CD8-positive, alpha-beta memory T cell (primary cell): ENCODE measurements around the gene HNRNPF. TPM values are rescaled to one million over a fixed set of nuclear protein-coding genes. Genes with fewer than 3 reads are reported as not detected.
"Not testable (repeated sequence)": the region's sequence is repeated elsewhere in the genome, so short reads cannot be mapped to it uniquely, and the experiment has no call there.

ENCODE experiments used
- CTCF ChIA-PET: fragments of 350-600 bp; sonication (Branson Sonifier 250); formaldehyde crosslinking; loops from one replicate; lab custom pipeline; 2021; ENCODE audit warnings: antibody characterized with exemption; lab: Charles Lee
- POLR2A ChIA-PET: fragments of 350-600 bp; sonication (Branson Sonifier 250); formaldehyde crosslinking; loops from one replicate; lab custom pipeline; 2021; ENCODE audit warnings: antibody characterized with exemption; lab: Charles Lee
- DNase-seq, 5 donors: peaks; one replicate each; pipeline versions ENCODE4 v3.0.0 to v3.0.0-alpha.2; 2020 to 2022; ENCODE audit warnings: mixed read lengths in 1 of 5
- H3K27ac ChIP-seq: one replicate; pipeline ENCODE4 v1.7.0; 2013; ENCODE audit warnings: low read depth, mild to moderate bottlenecking, low read length, moderate library complexity
- H3K27me3 ChIP-seq: 2 replicates; pipeline ENCODE4 v1.7.0; 2013; ENCODE audit warnings: low read length, mild to moderate bottlenecking; ENCODE audit not compliant: insufficient read depth, poor library complexity, severe bottlenecking
- H3K36me3 ChIP-seq: 2 replicates; pipeline ENCODE4 v1.7.0; 2013; ENCODE audit warnings: mild to moderate bottlenecking, low read length, moderate library complexity; ENCODE audit not compliant: insufficient read depth
- H3K4me1 ChIP-seq: 2 replicates; pipeline ENCODE4 v1.7.0; 2013; ENCODE audit warnings: mild to moderate bottlenecking, low read length, moderate library complexity; ENCODE audit not compliant: insufficient read depth
- H3K4me3 ChIP-seq: 2 replicates; pipeline ENCODE4 v1.7.0; 2013; ENCODE audit warnings: mild to moderate bottlenecking, low read length
- H3K9me3 ChIP-seq: 2 replicates; pipeline ENCODE4 v1.7.0; 2013; ENCODE audit warnings: mild to moderate bottlenecking, low read length
- H3K27ac Mint-ChIP-seq, 8 donors: one replicate each; pipeline ENCODE4 v1.8.0; 2020 to 2021; ENCODE audit warnings: mixed read lengths in 8 of 8, mild to moderate bottlenecking in 6 of 8, inconsistent platforms in 3 of 8, moderate library complexity in 3 of 8
- H3K27me3 Mint-ChIP-seq, 2 donors: one replicate each; pipeline ENCODE4 v1.8.0; 2020 to 2021; ENCODE audit warnings: mixed read lengths in 2 of 2, mild to moderate bottlenecking in 1 of 2, moderate library complexity in 1 of 2
- H3K36me3 Mint-ChIP-seq, 3 donors: one replicate each; pipeline ENCODE4 v1.8.0; 2020 to 2021; ENCODE audit warnings: mixed read lengths in 3 of 3, inconsistent platforms in 1 of 3, mild to moderate bottlenecking in 1 of 3
- H3K4me1 Mint-ChIP-seq, 3 donors: one replicate each; pipeline ENCODE4 v1.8.0; 2020 to 2021; ENCODE audit warnings: mixed read lengths in 3 of 3, inconsistent platforms in 1 of 3, mild to moderate bottlenecking in 1 of 3
- H3K4me3 Mint-ChIP-seq, 7 donors: one replicate each; pipeline ENCODE4 v1.8.0; 2020 to 2021; ENCODE audit warnings: mixed read lengths in 7 of 7, mild to moderate bottlenecking in 6 of 7, moderate library complexity in 4 of 7, inconsistent platforms in 2 of 7
- H3K9me3 Mint-ChIP-seq, 5 donors: one replicate each; pipeline ENCODE4 v1.8.0; 2020 to 2022; ENCODE audit warnings: mixed read lengths in 5 of 5, mild to moderate bottlenecking in 3 of 5, moderate library complexity in 2 of 5, inconsistent platforms in 1 of 5
- polyA plus RNA-seq: library from polyadenylated mRNA; unstranded; fragments of 300-500 nt; fragmentation: Illumina TruSeq; gene quantifications from one replicate; pipeline ENCODE4 v1.2.3, GENCODE V29; 2021
- total RNA-seq, 2 experiments: library from RNA; stranded (reverse); gene quantifications; one replicate each; pipeline ENCODE4 v1.2.3, GENCODE V29; 2021

The HNRNPF gene
- total and polyA plus RNA-seq, 3 experiments from 2014 or later: 261 to 566 (median 562) TPM

- no peaks in the 10 kb centered on the region for H3K9me3 Mint-ChIP-seq
- H3K4me3 ChIP-seq: peak overlapping the region; percentile 57
- H3K36me3 ChIP-seq: peaks cover 25% of the 10 kb centered on the region
- H3K4me1 ChIP-seq: peaks cover 80% of the 10 kb centered on the region
- DNase-seq: peak; percentile 58 to 76 (median 61)
- H3K9me3 ChIP-seq: no peaks in the 10 kb centered on the region
- H3K27me3 ChIP-seq: no peaks in the 10 kb centered on the region
- H3K27me3 Mint-ChIP-seq: no peaks in the 10 kb centered on the region
- ChIA-PET POLR2A (interaction anchor here (0.6 to 2.2 kb wide), 10 partner anchors 10 to 258 kb away, joined by 3 to 15 read pairs (median 4); partner anchors contain the start of genes CSGALNACT2, HNRNPF and ZNF487), CTCF (interaction anchor here (1.1 to 4.2 kb wide), 8 partner anchors 9 to 66 kb away, joined by 3 to 17 read pairs (median 4); no protein-coding TSS in a partner anchor)
- peaks cover 72 to 90% (median 88%) of the 10 kb centered on the region in 3 donors for H3K4me1 Mint-ChIP-seq
- peak overlapping the region; percentile 44 to 99 (median 96) for H3K27ac Mint-ChIP-seq
- peak overlapping the region; percentile 89 to 97 (median 93) for H3K4me3 Mint-ChIP-seq
- H3K27ac ChIP-seq: peak overlapping the region; percentile 89
- peaks cover 9 to 63% (median 17%) of the 10 kb centered on the region in 3 donors for H3K36me3 Mint-ChIP-seq
Measured at GRCh38 chr10:43396061-43396927, 12.7 kb downstream of the HNRNPF start.

GRCh38 chr10:43395571-43396060 lies 13.4 kb downstream of the HNRNPF start:
- H3K4me3 Mint-ChIP-seq: peak overlapping the region; percentile 89 to 97 (median 93)
- H3K27me3 Mint-ChIP-seq: no peaks in the 10 kb centered on the region
- Histone ChIP-seq H3K4me1 (peaks cover 78% of the 10 kb centered on the region), H3K4me3 (peak overlapping the region; percentile 57), H3K27me3 (no peaks in the 10 kb centered on the region), H3K36me3 (peaks cover 30% of the 10 kb centered on the region), H3K9me3 (no peaks in the 10 kb centered on the region), H3K27ac (peak overlapping the region; percentile 89)
- no peaks in the 10 kb centered on the region for H3K9me3 Mint-ChIP-seq
- peaks cover 9 to 69% (median 19%) of the 10 kb centered on the region in 3 donors for H3K36me3 Mint-ChIP-seq
- H3K27ac Mint-ChIP-seq: peak overlapping the region; percentile 44 to 99 (median 96)
- CTCF ChIA-PET: interaction anchor here (1.1 to 4.2 kb wide), 8 partner anchors 10 to 66 kb away, joined by 3 to 17 read pairs (median 4); no protein-coding TSS in a partner anchor
- DNase-seq: peak in 4 of 5 donors; percentile 20 to 59 (median 36)
- POLR2A ChIA-PET: interaction anchor here (0.5 to 2.2 kb wide), 7 partner anchors 12 to 258 kb away, joined by 3 to 15 read pairs (median 7); partner anchors contain the start of genes CSGALNACT2 and HNRNPF
- H3K4me1 Mint-ChIP-seq: peaks cover 69 to 90% (median 86%) of the 10 kb centered on the region in 3 donors

DNA sequence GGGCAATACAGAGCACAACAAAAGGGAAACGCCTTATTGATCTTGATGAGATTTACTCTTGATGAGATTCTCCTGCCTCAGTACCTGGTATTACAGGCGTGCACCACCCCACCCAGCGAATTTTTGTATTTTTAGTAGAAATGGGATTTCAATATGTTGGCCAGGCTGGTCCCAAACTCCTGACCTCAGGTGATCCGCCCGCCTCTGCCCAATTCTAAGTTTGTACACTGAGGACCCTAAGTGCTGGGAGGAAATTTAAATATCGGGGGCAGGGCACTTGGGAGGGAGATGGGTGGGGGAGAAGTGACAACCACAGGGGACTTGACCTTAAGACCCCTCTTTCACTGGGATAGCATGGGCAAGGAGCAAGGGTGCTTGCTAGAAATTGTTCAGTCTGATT lies 14.1 kb downstream of the HNRNPF start:
- H3K27me3 Mint-ChIP-seq: no peaks in the 10 kb centered on the region
- H3K4me1 Mint-ChIP-seq: peaks cover 66 to 90% (median 86%) of the 10 kb centered on the region in 3 donors
- Histone ChIP-seq H3K27me3 (no peaks in the 10 kb centered on the region), H3K36me3 (peaks cover 37% of the 10 kb centered on the region), H3K4me1 (peaks cover 77% of the 10 kb centered on the region), H3K9me3 (no peaks in the 10 kb centered on the region), H3K27ac (peak overlapping the region; percentile 89), H3K4me3 (peak overlapping the region; percentile 57)
- H3K4me3 Mint-ChIP-seq: peak overlapping the region; percentile 89 to 97 (median 93)
- ChIA-PET CTCF (interaction anchor here (2.3 to 4.2 kb wide), 3 partner anchors 11 to 67 kb away, joined by 10 to 17 read pairs (median 12); no protein-coding TSS in a partner anchor), POLR2A (interaction anchor here (0.6 to 1.8 kb wide), 2 partner anchors 12 to 62 kb away, joined by 7 to 10 read pairs; no protein-coding TSS in a partner anchor)
- H3K27ac Mint-ChIP-seq: peak overlapping the region; percentile 44 to 99 (median 96)
- DNase-seq: no peak
- peaks cover 9 to 72% (median 24%) of the 10 kb centered on the region in 3 donors for H3K36me3 Mint-ChIP-seq
- no peaks in the 10 kb centered on the region for H3K9me3 Mint-ChIP-seq

DNA sequence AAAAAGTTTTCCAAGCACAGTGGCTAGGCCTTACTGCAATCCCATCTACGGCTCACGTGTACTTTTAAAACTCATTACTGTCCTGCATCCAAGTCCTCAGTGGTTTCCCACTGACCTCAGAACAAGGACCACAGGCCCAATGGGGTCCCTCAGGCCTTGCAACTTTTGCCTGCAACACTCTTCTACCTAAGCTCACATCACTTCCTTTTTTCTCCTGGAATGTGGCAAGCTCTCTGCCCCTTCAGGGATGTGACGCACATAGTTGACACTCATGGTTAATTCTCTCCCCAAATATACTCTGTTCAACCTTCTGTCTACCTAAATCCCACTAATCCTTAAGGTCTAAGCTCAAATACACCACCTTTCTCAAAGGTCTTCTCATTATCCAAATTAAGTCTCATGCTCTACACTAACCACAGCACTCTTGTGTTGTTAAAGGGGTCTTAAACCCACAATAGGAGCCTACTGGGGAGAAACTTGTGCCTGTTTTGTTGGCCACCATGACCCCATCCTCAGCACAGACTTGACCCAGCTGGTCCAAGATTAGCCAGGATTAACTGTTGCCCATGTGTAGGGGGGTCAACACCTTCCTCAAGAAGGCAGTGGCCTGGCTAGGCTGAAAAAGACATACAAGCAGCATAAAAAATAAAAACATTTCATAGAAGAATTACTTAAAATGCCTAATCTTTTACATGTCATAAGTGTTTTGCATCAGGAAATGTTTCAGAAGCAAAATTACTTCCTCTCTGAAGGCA lies 15.2 kb downstream of the HNRNPF start:
- H3K4me1 Mint-ChIP-seq: peaks cover 62 to 90% (median 86%) of the 10 kb centered on the region in 3 donors
- H3K9me3 Mint-ChIP-seq: no peaks in the 10 kb centered on the region
- Histone ChIP-seq H3K27me3 (no peaks in the 10 kb centered on the region), H3K4me1 (peaks cover 75% of the 10 kb centered on the region), H3K36me3 (peaks cover 47% of the 10 kb centered on the region), H3K9me3 (no peaks in the 10 kb centered on the region), H3K4me3 (no peak overlapping the region), H3K27ac (peak overlapping the region; percentile 10)
- H3K27me3 Mint-ChIP-seq: no peaks in the 10 kb centered on the region
- ChIA-PET POLR2A (interaction anchor here (1.8 kb wide), 1 partner anchor 14 kb away, joined by 10 read pairs; no protein-coding TSS in a partner anchor), CTCF (interaction anchor here (1.2 to 1.4 kb wide), 2 partner anchors 14 to 102 kb away, joined by 3 to 4 read pairs; no protein-coding TSS in a partner anchor)
- peak overlapping the region in 1 of 7 donors; percentile 93 for H3K4me3 Mint-ChIP-seq
- H3K36me3 Mint-ChIP-seq: peaks cover 9 to 75% (median 18%) of the 10 kb centered on the region in 3 donors
- H3K27ac Mint-ChIP-seq: peak overlapping the region; percentile 36 to 99 (median 88)
- DNase-seq: no peak

DNA sequence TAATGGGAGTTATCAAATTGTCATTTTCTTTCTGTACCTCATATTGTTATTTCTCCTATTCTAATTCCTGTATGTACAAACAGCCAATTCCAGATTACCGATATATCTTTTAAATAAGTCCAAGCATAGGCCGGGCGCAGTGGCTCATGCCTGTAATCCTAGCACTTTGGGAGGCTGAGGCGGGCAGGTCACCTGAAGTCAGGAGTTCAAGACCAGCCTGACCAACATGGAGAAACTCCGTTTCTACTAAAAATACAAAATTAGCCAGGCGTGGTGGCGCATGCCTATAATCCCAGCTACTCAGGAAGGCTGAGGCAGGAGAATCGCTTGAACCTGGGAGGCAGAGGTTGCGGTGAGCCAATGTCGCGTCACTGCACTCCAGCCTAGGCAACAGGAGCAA lies 15.8 kb downstream of the HNRNPF start:
- H3K9me3 ChIP-seq, H3K27me3 ChIP-seq, H3K4me3 ChIP-seq, H3K27me3 Mint-ChIP-seq, H3K9me3 Mint-ChIP-seq, H3K27ac ChIP-seq, DNase-seq: not testable (repeated sequence)
- ChIA-PET CTCF (interaction anchor here (1.2 to 1.4 kb wide), 2 partner anchors 14 to 101 kb away, joined by 3 to 4 read pairs; no protein-coding TSS in a partner anchor), POLR2A (interaction anchor here (1.8 kb wide), 1 partner anchor 14 kb away, joined by 10 read pairs; no protein-coding TSS in a partner anchor)
- Mint-ChIP-seq H3K36me3 (peaks cover 9 to 81% (median 24%) of the 10 kb centered on the region in 3 donors), H3K27ac (peak overlapping the region; percentile 36 to 98 (median 90)), H3K4me1 (peaks cover 64 to 90% (median 87%) of the 10 kb centered on the region in 3 donors), H3K4me3 (peak overlapping the region in 1 of 7 donors; percentile 14)
- Histone ChIP-seq H3K4me1 (peaks cover 75% of the 10 kb centered on the region), H3K36me3 (peaks cover 52% of the 10 kb centered on the region)

GRCh38 chr10:43392748-43393147 lies 16.2 kb downstream of the HNRNPF start:
- Mint-ChIP-seq H3K4me3 (no peak overlapping the region), H3K4me1 (peaks cover 64 to 90% (median 87%) of the 10 kb centered on the region in 3 donors), H3K9me3 (no peaks in the 10 kb centered on the region), H3K36me3 (peaks cover 9 to 85% (median 27%) of the 10 kb centered on the region in 3 donors), H3K27ac (peak overlapping the region; percentile 36 to 98 (median 90)), H3K27me3 (no peaks in the 10 kb centered on the region)
- Histone ChIP-seq H3K4me3 (no peak overlapping the region), H3K36me3 (peaks cover 56% of the 10 kb centered on the region), H3K9me3 (no peaks in the 10 kb centered on the region), H3K4me1 (peaks cover 74% of the 10 kb centered on the region), H3K27me3 (no peaks in the 10 kb centered on the region), H3K27ac (peak overlapping the region; percentile 21)
- POLR2A ChIA-PET: no interaction called here
- CTCF ChIA-PET: no interaction called here
- DNase-seq: no peak

GRCh38 chr10:43391496-43391895 lies 17.5 kb downstream of the HNRNPF start:
- peaks cover 0 to 3% of the 10 kb centered on the region in 2 donors for H3K27me3 Mint-ChIP-seq
- H3K36me3 ChIP-seq: peaks cover 69% of the 10 kb centered on the region
- ChIA-PET POLR2A (no interaction called here), CTCF (interaction anchor here (1.2 to 1.4 kb wide), 2 partner anchors 29 to 71 kb away, joined by 3 to 5 read pairs; no protein-coding TSS in a partner anchor)
- H3K27ac Mint-ChIP-seq: peak overlapping the region; percentile 29 to 98 (median 85)
- H3K9me3 Mint-ChIP-seq: no peaks in the 10 kb centered on the region
- peaks cover 73 to 95% (median 90%) of the 10 kb centered on the region in 3 donors for H3K4me1 Mint-ChIP-seq
- H3K9me3 ChIP-seq: no peaks in the 10 kb centered on the region
- H3K27me3 ChIP-seq: no peaks in the 10 kb centered on the region
- H3K36me3 Mint-ChIP-seq: peaks cover 16 to 94% (median 39%) of the 10 kb centered on the region in 3 donors
- H3K4me3 Mint-ChIP-seq: peak overlapping the region in 1 of 7 donors; percentile 5
- DNase-seq: peak in 1 of 5 donors; percentile 12
- no peak overlapping the region for H3K27ac ChIP-seq
- H3K4me3 ChIP-seq: no peak overlapping the region
- H3K4me1 ChIP-seq: peaks cover 72% of the 10 kb centered on the region
